Measurements from ENCODE around the gene SNX30. TPM values are rescaled to one million over a fixed set of nuclear protein-coding genes. Genes with fewer than 3 reads are reported as not detected.

SNX30 gene
- polyA plus RNA-seq, 12 donors: 8.9 to 17.5 (median 10.6) TPM; not detected in 1

DNA sequence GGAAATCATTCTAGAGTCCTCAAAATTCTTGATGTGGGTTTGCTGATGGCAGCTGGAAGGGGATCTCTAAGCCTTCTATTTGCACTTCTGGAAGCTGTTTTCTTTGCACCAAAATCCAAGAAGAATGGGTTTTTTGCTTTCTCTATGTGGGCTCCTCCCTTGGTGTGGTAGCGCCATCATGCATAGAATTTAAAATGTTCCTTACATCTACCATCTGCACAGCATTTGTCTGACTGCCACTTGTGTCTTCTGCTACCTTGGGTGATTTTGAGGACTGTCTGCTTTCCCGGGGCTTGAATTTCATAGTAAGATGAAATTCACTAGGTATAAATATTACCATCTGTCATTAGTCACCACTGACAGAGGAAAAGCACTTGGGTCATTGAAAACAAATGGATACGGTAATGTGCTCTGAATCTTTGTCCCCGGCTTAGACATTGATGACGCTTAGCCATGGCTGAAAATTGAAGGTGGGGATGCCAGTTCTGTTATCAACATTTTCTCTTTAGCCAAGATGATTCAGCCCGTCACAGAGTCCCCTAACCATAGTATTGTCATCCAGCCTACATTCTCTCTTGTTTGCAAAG, 30.0 kb downstream of the SNX30 start:
- DNase-seq: no peak

DNA sequence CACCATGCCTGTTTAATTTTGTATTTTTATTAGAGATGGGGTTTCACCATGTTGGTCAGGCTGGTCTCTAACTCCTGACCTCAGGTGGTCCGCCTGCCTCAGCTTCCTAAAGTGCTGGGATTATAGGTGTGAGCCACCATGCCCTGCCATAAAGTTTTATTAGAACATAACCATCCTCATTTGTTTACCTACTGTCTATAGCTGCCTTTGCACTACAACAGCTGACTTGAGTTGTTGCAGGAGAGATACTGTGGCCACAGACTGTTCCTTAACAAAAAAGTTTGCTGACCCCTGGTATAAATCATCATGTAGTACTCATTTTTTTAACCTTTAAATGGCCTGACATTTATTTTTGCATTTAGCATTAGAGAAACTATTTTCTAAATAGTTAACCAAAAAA, 31.7 kb downstream of the SNX30 start:
- DNase-seq: no peak

DNA sequence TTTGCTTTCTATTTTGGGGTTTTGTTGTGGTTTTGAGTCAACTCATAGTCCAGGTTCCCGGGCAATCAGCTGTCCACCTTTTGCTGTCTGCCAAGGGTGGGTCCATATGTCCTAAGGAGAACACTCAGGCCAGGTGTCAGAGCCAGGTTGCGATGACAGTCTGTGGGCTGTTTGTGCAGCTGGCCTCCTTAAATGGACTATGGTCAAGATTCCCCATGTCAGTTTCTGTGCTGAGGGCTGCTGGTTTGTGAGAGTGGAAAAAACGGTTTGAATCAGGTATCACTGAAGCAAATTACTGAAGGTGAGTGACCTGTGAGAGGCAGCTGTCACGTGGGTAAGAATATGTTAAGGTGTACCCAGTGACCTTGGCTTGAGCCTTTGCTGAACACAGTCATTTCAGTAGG, 33.0 kb downstream of the SNX30 start:
- DNase-seq: no peak

DNA sequence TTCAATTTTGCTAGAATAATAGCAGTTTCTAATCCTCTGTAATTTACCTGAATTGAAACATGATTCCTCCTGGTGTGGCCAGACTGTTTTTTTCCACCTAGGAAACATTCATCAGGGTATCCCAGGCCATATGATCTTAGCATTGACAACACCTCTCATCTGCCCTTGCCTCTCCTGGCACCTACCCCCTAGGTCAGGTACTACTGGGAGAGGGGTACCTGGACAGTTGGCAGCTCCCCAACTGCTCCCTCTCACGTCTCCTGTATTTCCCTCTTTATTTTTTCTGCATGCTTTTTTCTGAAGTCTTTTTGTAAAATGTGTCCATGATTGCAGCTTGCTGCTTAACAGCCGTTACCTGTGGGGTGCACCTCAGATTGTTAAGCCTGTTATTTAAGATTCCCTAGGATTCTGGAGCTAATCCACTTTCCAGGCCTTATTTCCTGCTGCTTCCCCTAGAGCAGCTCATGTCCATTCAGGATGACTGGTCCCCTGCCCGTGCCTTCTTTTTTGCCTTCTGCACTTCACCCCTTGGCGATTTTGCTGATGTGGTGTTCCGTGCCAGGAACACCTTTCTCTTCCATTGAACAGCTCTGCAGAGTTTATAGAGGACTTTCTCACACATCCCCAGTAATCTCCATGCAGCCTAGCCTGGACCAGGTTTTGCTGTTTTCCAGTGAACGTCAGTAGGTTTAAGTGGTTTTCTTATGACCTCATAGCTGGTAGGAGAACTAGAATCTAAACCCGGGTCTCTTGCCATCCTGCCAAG, 33.6 kb downstream of the SNX30 start:
- no peak for DNase-seq

DNA sequence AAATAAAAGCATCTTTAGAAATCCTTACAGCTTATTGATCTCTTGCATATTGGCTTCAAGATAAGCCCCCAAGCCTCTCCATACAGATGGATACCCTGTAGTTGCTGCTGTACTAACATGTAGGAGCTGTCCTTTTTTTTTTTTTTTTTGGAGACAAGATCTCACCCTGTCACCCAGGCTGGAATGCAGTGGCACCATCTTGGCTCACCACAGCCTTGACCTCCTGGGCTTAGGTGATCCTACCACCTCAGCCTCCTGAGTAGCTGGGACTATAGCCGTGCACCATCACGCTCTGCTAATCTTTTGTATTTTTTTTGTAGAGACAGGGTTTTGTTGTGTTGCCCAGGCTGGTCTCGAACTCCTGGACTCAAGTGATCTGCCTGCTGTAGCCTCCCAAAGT, 35.4 kb downstream of the SNX30 start:
- no peak for DNase-seq

DNA sequence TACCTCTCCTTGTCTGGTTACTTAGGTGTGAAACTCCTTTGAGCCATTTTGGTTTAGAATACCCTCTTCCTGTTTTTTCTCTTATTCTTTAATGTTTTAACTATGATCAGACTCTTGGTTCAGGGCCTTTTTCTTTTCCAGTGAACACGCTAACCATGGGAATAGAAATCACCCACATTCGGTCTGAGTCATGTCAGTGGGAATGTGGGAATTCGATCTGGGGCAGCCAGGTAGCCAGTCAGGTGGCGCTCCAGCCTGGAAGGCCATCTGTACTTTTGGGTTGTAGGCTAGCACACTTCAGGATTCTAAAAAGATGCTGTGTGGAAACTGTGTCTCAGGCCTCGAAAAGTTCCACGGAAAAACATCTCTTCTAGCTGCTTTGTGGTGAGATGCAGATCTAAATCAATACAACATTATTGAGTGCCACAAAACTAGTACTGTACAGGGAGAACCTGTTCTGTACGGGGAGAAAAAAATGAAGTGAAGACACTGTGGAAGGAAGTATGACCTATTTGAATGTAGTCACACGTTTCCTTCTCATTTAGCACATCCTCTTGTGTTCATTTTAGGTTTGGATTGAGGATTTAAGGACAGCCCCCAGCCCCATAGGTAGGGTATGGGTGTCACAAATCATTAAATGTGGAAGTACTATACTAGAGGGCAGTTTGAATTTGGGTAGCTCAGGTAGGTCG, 36.4 kb downstream of the SNX30 start:
- no peak for DNase-seq

DNA sequence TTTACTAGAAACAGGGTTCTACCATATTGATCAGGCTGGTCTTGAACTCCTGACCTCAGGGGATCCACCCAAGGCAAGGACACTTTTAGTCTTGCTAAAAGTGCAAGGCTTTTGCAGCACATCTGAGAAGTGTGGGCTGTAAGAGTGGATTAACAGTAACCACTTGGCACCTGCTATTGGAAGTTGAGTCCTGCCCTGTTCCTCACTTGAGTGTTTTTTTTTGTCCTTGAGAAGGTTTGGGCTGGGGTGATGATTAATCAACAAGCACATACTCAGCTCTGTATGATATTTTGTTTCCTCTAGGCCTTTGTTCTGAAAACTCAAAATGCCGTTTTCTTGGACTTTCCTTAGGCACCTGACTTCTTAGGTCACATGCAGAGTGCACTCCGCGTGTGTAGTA, 37.4 kb downstream of the SNX30 start:
- no peak for DNase-seq

DNA sequence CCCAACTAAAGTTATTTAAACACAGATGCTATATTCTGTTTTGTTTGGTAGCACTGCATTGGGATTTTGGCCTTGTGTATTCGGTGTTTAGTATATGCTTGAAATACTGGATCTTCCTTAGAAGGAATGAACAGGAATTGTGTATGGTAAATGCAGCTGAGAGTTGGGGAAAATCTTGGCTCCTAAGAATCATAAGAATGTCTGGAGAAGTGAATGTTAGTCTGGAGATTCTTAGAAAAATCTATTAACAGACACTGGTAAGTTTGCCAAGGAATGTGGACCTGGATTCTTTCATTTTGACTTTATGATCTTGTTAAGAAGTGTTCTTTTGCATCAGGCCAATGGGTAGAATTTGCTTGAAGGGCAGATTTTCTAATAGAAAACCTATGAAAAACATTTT, 38.9 kb downstream of the SNX30 start:
- peak; percentile 32 for DNase-seq

DNA sequence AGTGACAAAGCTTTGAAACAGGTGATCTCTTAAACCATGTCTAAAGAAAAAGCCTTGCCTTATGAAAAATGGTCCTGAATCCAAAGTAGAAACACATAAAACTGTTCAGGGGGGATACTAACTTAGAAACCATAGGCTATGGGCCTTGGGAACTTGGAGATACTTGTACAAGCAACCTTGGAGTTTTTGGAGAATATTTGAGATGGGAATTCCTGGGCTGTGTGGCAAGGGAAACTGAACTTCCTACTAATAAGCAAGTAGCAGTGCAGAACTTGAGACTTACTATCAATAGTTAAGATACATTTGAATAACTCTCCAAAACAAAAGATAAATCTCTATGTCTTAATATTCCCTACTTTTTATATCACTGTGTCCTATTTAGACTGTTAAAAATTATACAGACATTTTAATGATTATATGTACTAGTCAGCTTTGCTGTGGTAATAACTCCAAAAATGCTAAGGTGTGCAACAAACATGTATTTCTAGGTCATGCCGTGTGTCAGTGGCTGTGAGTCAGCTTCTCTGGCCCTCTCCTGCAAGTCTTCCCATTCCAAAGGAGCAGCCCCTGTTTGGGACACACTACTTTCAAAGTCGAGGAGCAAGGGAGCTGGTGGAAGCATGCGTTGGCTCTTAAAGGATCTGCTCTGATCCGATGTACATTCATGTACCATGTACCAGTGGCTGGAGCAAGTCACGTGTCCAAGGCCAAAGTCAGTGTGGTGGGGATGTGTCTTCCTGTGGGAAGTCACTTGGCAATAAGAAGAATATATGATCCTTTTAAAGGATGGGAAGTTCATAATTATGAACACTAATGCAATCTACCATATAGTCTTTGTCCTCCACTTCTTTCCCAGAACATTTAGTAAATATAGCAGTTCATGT, 39.6 kb downstream of the SNX30 start:
- DNase-seq: no peak

DNA sequence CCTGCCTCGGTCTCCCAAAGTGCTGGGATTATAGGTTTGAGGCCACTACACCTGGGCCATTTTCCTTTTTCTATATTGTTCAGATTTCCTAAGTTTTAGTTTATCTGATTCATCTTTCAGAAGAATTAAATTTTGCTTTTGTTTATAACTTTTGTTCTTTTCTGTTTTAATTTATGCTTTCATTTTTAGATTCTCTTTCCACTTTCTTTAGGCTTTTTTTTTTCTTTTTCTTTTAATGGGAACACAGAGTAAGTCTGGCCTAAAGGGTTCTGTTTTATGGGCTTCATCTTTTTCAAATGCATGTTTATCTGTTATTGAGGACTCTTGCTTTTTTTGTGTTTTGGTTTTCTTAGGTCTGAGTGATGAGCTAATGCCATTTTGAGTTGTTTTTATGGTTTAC, 42.1 kb downstream of the SNX30 start:
- no peak for DNase-seq

DNA sequence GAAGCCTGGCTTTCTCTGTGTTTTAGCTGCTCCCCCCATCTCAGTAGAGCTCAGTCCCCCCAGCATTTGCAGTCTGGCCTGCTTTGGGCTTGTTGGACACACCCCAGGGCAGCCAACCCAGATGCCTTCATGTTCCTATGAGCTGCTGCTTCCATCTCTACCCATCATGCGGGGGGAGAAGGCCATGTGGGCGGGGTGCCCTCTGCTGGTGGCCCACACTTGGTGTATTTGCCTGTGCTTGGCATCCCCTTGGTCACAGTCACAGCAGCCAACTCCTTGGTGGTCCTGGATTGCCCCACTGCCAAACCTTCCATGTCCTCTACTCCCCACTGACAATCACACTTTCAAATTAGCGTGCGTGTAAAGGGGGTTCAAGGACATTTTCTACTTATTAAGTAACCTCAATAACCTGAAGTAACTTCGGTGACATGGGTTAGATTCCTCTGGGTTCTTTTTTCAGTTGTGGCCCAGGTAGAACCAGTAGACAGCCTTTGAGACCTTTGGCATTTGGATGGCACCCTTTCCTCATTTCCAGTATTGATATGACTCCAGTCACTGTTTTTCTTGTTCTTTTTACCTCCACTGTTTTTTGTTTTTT, 42.8 kb downstream of the SNX30 start:
- no peak for DNase-seq

DNA sequence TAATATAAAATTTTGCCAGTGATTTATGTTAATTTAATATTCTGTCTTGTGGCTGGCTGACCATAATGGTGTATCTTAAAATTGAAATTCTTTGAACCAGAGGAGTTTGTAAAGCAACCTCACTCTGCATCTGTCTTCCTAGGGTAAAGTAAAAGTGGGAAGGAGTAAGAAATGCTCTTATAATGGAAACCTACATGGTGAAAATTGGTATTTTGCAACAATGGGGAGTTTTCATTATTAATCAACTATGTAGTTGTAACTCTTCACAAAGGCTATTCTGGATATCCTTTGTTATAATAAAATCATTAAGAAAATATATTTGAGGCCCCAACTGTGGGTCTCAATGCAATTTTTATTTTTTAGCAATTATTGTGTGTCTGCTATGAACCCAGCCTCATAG, 44.2 kb downstream of the SNX30 start:
- DNase-seq: no peak

DNA sequence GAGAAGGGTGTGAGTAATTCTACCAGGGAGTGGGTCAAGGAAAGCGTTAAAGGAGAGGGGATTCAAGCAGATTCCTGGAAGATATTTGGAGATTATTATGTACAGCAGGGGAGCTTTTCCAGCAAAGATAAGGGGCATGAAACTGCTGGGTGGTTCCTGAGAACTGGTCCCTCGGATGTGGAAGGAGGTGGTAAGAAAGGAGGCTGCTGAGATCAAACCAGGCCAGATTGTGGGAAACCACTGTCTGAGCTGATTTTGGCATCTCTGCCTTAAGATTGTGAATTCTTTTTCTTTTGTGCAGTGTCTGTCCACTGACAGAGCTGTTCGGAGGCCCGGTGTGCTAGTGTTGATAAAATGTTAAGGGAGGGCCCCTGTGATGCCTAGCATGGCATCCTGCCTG, 45.4 kb downstream of the SNX30 start:
- DNase-seq: no peak

DNA sequence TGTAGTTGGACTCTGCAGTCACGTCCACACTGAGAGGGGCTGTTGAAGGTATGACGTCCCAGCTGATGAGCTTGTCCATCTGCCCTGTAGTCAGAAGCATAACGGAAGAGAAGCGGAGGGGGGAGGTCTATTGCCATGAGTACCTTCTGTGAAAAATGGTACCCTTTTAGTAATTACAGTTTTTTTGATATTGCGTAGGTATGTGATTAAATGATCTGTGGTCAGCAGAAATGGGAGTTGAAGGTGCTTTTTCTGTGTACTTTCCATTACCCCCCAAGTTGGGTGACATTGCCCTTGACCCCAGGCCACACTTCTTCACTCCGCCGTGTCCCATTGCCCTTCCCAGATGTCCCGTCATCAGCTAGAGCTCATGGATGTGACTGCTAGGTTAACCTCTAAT, 45.9 kb downstream of the SNX30 start:
- DNase-seq: no peak

DNA sequence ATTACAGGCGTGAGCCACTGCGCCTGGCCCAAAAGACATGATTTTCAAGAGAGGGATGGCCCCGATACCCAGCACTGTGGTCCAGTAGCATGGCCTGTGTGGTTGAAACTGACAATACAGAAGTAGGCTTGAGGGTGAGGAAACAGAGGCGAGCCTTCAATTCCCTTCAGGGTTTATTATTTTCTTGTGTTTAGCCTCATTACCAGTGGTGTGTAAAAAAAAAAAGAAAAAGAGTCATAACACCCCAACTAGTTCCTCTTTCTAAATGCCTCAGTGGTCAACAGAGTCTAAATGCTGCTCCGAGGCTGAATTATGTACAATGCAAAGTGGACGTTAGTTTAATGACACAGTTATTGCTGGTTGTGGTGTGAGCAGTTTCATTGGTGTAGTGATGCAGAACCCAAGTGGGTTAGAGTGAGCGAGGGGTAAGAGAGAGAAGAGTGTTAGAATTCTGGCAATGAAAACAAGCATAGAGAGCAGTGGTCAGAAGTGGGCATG, 58.8 kb downstream of the SNX30 start:
- no peak for DNase-seq

DNA sequence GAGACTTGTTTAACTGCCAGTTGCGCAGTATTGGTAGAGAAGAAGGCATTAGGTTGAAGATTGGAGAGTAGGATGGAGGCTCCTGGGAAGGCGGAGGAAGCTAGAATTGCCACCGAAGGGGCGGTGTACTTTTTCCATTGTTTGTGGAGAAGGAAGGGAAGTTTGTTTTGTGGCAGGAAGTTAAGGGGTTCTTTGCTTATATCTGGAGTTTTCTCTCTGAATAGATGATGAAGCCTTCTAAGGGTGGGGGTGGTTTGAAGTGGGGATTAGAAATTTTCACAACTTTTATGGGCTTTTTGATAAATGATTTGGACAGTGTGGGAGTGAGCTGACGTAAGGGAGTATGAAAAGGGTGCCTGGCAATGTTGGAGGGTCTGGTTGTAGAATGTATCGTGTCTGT, 59.3 kb downstream of the SNX30 start:
- no peak for DNase-seq

DNA sequence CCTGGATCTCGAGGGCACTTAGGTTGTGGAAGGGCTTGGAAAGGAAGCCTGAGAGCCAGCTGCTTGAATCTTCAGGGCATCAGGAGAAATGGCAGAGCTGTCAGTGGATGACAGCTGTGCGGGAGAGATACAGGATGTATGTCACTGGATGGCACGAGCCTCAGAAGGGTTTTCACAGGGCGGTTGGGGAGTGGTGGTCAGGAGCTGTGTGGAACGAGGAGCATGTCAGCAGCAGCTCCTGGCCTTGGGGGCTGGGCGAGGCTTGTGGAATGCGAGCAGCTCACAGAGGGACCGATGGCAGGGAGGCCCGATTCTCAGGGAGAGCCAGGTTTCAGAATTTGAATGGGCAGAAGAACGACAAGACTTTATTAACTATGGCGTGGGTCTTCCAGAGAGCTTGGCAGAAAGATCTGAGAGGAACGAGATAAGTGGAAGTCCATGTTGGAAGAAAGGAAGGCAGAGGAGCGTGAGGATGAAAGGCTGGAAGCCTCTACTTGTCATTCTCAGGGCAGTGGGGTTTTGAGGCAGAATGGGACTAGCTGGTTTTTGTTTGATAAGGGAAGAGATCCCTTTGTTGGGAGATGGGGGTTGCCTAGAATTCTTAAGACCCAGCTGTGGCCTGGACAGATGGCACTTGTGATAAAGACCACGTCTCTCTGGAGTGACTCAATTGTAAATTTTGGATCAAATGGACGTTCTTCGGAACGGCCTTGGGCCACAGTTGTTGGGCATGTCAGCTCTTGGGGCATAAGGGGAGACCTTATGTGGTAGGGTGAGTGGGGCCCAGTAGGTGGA, 60.3 kb downstream of the SNX30 start:
- DNase-seq: no peak

DNA sequence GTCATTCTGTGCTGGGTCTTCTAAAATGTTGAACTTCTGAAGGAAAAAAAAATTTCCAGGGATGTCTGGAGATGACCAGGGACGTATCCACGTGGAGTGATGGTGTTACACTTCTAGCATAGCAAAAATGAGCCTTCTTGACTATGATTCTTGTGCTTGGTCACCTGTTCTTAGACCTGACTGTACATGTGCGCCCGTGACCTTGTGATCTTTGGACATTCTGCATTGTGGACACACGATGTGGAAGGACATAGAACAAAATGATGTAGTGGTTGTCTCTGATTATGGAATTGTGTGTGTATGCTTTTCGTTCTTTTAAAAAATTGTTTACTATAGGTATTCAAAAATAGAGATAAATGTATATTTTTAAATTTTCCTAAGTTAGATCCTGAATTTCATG, 61.0 kb downstream of the SNX30 start:
- no peak for DNase-seq

DNA sequence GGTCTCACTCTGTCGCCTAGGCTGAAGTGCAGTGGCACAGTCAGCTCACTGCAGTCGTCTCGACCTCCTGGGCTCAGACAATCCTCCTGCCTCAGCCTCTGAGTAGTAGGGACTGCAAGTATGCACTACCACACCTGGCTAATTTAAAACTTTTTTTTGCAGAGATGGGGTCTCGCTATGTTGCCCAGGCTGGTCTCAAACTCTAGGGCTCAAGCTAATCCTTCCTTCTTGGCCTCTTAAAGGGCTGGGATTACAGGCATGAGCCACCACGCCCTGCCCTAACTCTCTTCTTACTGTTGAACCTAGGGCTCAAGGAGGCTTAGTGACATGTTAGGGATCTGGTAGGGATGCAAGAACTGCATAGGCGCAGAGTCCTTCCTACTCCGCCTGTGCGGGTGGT, 65.3 kb downstream of the SNX30 start:
- no peak for DNase-seq

DNA sequence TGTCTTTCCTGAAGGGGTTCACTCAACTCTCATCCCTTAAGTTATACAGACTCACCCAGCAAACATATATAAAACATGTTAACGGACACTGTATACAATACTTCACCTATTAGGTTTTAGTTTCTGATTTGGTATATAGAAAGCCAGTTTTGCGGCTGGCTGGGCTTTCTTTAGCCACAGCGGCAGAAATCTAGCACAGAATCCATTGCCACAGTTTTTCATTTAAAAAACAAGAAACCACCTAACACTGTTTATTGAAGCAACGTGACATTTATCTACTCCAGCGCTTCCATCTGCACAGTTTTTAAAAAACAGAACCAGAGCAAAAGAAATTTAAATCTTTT, 67.3 kb downstream of the SNX30 start:
- no peak for DNase-seq
